GM11168 (cell line): Measurements from ENCODE around the gene ADCY3.

ENCODE experiments used
- in situ Hi-C: fragments of 300-500 bp; cut with MboI; formaldehyde crosslinking; loops from one replicate; pipeline ENCODE4 v1.12.0; 2022; ENCODE audit warnings: low sequenced_read_pairs; ENCODE audit not compliant: unreplicated experiment

ADCY3 gene

GRCh38 chr2:24791452-24791851 is 128.6 kb downstream of the ADCY3 start:
- in situ Hi-C loops, result no loop called here

- in situ Hi-C loops, result no loop called here
Measured at GRCh38 chr2:24788816-24789215, 131.2 kb downstream of the ADCY3 start.

GRCh38 chr2:24787532-24787931 is 132.5 kb downstream of the ADCY3 start:
- in situ Hi-C loops, result no loop called here

- in situ Hi-C loops, result no loop called here
Measured at GRCh38 chr2:24785671-24786321, 134.2 kb downstream of the ADCY3 start.

GRCh38 chr2:24783641-24784040 is 136.4 kb downstream of the ADCY3 start:
- in situ Hi-C loops, result no loop called here

GRCh38 chr2:24779116-24779515 is 140.9 kb downstream of the ADCY3 start:
- in situ Hi-C loops, result no loop called here

GRCh38 chr2:24774373-24774772 is 145.7 kb downstream of the ADCY3 start:
- in situ Hi-C loops, result no loop called here

GRCh38 chr2:24771764-24772586 is 148.1 kb downstream of the ADCY3 start:
- in situ Hi-C loops, result no loop called here

GRCh38 chr2:24771061-24771460 is 149.0 kb downstream of the ADCY3 start:
- in situ Hi-C loops, result no loop called here
